ENCODE data around the gene CDK6.
"Not testable (repeated sequence)": the region's sequence is repeated elsewhere in the genome, so short reads cannot be mapped to it uniquely, and the experiment has no call there.

The CDK6 gene

GRCh38 chr7:92622030-92622429 lies 214.3 kb downstream of the CDK6 start:
- DNase-seq (ENCODE audit: low read depth), result no peak

GRCh38 chr7:92621561-92622023 lies 214.8 kb downstream of the CDK6 start:
- no peak for DNase-seq (ENCODE audit: low read depth)

- DNase-seq (ENCODE audit: low read depth), result no peak
Measured at GRCh38 chr7:92621026-92621540, 215.3 kb downstream of the CDK6 start.

- no peak for DNase-seq (ENCODE audit: low read depth)
Measured at GRCh38 chr7:92615861-92616260, 220.5 kb downstream of the CDK6 start.

- no peak for DNase-seq (ENCODE audit: low read depth)
Measured at GRCh38 chr7:92614660-92615174, 221.7 kb downstream of the CDK6 start.

GRCh38 chr7:92613720-92614119 lies 222.7 kb downstream of the CDK6 start:
- DNase-seq (ENCODE audit: low read depth), result no peak

- no peak for DNase-seq (ENCODE audit: low read depth)
Measured at GRCh38 chr7:92613214-92613613, 223.2 kb downstream of the CDK6 start.

- no peak for DNase-seq (ENCODE audit: low read depth)
Measured at GRCh38 chr7:92612501-92612900, 223.9 kb downstream of the CDK6 start.

- DNase-seq (ENCODE audit: low read depth), result no peak
Measured at GRCh38 chr7:92611735-92612134, 224.6 kb downstream of the CDK6 start.

GRCh38 chr7:92609921-92610518 lies 226.4 kb downstream of the CDK6 start:
- no peak for DNase-seq (ENCODE audit: low read depth)

GRCh38 chr7:92608380-92609322 lies 227.7 kb downstream of the CDK6 start:
- DNase-seq (ENCODE audit: low read depth), result no peak

GRCh38 chr7:92606985-92607384 lies 229.4 kb downstream of the CDK6 start:
- DNase-seq (ENCODE audit: low read depth), result no peak

- not testable (repeated sequence) for DNase-seq (ENCODE audit: low read depth)
Measured at GRCh38 chr7:92604517-92604916, 231.9 kb downstream of the CDK6 start.

GRCh38 chr7:92603089-92603445 lies 233.3 kb downstream of the CDK6 start:
- no peak for DNase-seq (ENCODE audit: low read depth)

GRCh38 chr7:92602352-92603088 lies 233.9 kb downstream of the CDK6 start:
- DNase-seq (ENCODE audit: low read depth), result no peak

GRCh38 chr7:92598310-92598981 lies 237.9 kb downstream of the CDK6 start:
- DNase-seq (ENCODE audit: low read depth), result no peak

GRCh38 chr7:92595281-92595680 lies 241.1 kb downstream of the CDK6 start:
- no peak for DNase-seq (ENCODE audit: low read depth)

GRCh38 chr7:92594746-92595145 lies 241.6 kb downstream of the CDK6 start:
- DNase-seq (ENCODE audit: low read depth), result no peak

GRCh38 chr7:92590711-92591310 lies 245.6 kb downstream of the CDK6 start:
- no peak for DNase-seq (ENCODE audit: low read depth)

GRCh38 chr7:92589056-92589455 lies 247.3 kb downstream of the CDK6 start:
- DNase-seq (ENCODE audit: low read depth), result no peak

GRCh38 chr7:92588561-92588960 lies 247.8 kb downstream of the CDK6 start:
- DNase-seq (ENCODE audit: low read depth), result no peak
